ENCODE measurements around the gene SDR39U1.

- no peak for TF ChIP-seq NFATC4 (CRISPR knock-in tag; IDR thresholded peaks at IDR 0.05)
- TF ChIP-seq FOXP4 (CRISPR knock-in tag; IDR thresholded peaks at IDR 0.05): no peak
- no peak for TF ChIP-seq CTCF (IDR thresholded peaks at IDR 0.05)
- TF ChIP-seq NFYB (CRISPR knock-in tag; conservative IDR thresholded peaks at IDR 0.05; ENCODE audit: low read depth): no peak
- no peak for TF ChIP-seq ZSCAN18 (CRISPR knock-in tag; IDR thresholded peaks at IDR 0.05)
- no peak for TF ChIP-seq ZNF138 (CRISPR knock-in tag; conservative IDR thresholded peaks at IDR 0.05)
- TF ChIP-seq MAX (CRISPR knock-in tag; IDR thresholded peaks at IDR 0.05): no peak
- no peak for TF ChIP-seq CREB1 (CRISPR knock-in tag; IDR thresholded peaks at IDR 0.05)
- no peak for TF ChIP-seq ZNF512 (CRISPR knock-in tag; IDR thresholded peaks at IDR 0.05; ENCODE audit: borderline replicate concordance)
- TF ChIP-seq ZNF281 (CRISPR knock-in tag; IDR thresholded peaks at IDR 0.05): no peak
- no peak for TF ChIP-seq JUN (CRISPR knock-in tag; IDR thresholded peaks at IDR 0.05)
- no peak for TF ChIP-seq E2F4 (CRISPR knock-in tag; IDR thresholded peaks at IDR 0.05; ENCODE audit: borderline replicate concordance, low read depth)
- TF ChIP-seq TEAD4 (CRISPR knock-in tag; IDR thresholded peaks at IDR 0.05): no peak
- TF ChIP-seq SP1 (CRISPR knock-in tag; conservative IDR thresholded peaks at IDR 0.05): no peak
These were observed 41.2 kb upstream of the SDR39U1 start for GRCh38 chr14:24483604-24484252.

All from WTC11 (cell line).